GM18508 (cell line): ENCODE measurements around the gene AKR1C1.
"Not testable (repeated sequence)": the region's sequence is repeated elsewhere in the genome, so short reads cannot be mapped to it uniquely, and the experiment has no call there.

ENCODE experiments used
- ATAC-seq: cut with Tn5 transposase; IDR thresholded peaks from one replicate; pipeline ENCODE4 v1.9.1; 2021; ENCODE audit warnings: moderate number of reproducible peaks; ENCODE audit not compliant: insufficient read depth, unreplicated experiment

Gene AKR1C1

GRCh38 chr10:5013385-5013784 is 50.2 kb downstream of the AKR1C1 start:
- no peak for ATAC-seq

DNA sequence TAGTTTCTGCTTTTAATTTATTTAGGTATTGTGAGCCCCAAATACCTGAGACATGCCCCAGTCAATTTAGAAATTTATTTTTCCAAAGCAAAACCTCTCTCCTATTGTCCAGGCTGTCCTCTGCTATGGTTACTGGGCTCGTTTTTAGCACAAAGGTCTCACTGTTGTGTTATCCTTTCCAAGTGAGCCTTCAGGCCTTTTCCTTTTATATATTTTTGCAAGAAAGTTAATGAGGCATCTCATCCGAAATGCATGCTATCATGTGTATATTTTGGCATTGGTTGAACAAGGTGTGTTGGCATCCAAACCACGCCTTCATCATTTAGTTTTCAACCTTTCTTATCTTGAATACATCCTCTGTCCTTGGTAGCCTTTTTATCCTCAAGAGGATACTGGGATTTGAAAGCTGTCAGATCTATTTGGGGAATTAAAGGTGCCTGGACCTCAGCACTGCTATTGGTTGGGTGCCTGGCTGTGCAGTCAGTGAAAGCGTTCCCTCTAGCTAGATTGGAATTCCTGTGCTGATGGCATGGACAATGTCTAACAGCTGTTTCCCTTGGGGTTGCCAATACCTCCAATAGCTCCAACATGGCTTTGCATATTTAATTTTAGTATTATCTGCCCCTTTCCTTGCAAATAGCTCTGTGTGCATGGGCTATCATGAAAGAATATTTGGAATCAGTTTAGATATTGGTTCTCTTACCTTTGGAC is 51.1 kb downstream of the AKR1C1 start:
- ATAC-seq, result not testable (repeated sequence)

- no peak for ATAC-seq
Observed at GRCh38 chr10:5014936-5015335, 51.7 kb downstream of the AKR1C1 start.

- ATAC-seq, result no peak
Observed at GRCh38 chr10:5018134-5018533, 54.9 kb downstream of the AKR1C1 start.

- ATAC-seq, result not testable (repeated sequence)
Observed at GRCh38 chr10:5018671-5019277, 55.6 kb downstream of the AKR1C1 start.

- not testable (repeated sequence) for ATAC-seq
Observed at GRCh38 chr10:5019770-5020612, 56.8 kb downstream of the AKR1C1 start.

GRCh38 chr10:5021624-5022290 is 58.5 kb downstream of the AKR1C1 start:
- not testable (repeated sequence) for ATAC-seq

DNA sequence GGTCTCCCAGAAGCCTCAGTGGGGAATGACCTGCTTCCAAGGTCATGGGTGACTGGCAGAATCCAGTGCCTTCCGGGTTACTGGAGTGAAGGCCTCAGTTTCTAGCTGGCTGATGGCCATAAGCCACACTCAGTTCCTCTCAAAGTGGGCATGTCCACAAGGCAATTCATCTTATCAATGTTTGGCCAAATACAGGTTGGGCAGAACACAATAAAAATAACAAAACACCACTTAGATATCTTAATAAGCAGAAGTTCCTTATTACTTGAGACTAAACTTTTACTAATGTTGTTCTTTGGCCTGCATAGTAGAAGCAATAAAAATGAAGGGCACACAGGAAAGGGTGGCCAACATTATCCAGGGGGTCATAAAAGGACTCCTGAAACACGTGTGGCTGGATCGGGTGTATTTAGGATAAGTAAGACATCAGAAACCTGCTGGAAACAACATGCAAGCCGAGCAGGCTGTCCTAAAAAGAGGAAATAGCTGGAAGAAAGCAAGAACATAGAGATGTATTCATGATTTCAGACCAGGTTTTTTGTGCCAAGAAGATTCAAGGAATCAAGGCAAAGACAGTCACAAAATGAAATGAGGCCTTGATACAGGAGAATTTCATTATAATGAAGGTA is 60.1 kb downstream of the AKR1C1 start:
- ATAC-seq, result no peak

- ATAC-seq, result not testable (repeated sequence)
Observed at GRCh38 chr10:5025461-5025881, 62.3 kb downstream of the AKR1C1 start.

DNA sequence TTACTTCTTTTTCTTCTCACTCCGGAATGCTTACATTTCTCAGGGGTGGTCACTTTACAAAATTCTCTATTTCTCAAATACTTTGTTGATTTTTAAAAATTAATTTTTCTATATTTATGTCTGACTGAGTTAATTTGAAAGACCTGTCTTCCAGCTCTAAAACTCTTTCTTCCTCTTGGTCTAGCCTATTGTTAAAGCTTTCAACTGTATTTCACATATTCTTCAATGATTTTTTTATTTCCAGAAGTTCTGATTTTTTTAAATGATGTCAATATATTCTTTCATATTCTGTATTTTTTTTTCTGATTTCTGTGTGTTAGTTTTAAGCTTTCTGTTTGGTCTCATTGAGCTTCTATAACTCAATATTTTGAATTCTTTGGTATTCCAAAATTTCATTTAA is 67.8 kb downstream of the AKR1C1 start:
- ATAC-seq, result no peak

DNA sequence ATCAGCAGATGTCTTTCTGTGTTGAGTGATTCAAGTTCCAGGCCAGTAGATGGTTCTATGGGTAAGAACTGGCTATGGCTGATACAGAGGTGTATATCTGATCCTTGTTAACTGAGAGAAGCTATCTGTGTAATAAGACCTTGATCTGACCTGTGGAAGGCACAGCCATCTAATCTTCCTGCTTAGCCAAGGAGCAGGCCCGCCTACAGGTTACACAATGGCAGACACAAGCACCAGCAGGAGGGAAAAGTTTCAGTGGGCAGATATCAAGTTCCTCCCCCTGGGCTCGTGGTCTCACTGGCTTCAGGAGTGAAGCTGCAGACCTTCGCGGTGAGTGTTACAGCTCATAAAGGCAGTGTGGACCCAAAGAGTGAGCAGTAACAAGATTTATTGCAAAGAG is 68.4 kb downstream of the AKR1C1 start:
- ATAC-seq, result not testable (repeated sequence)

DNA sequence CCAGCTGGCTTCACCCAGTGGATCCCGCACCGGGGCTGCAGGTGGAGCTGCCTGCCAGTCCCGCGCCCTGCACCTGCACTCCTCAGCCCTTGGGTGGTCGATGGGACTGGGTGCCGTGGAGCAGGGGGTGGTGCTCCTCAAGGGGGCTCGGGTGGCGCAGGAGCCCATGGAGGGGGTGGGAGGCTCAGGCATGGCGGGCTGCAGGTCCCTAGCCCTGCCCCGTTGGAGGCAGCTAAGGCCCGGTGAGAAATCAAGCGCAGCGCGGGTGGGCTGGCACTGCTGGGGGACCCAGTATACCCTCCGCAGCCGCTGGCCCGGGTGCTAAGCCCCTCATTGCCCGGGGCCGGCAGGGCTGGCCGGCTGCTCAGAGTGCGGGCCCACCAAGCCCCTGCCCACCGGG is 69.2 kb downstream of the AKR1C1 start:
- ATAC-seq, result not testable (repeated sequence)
